ENCODE results near the gene SESN1. TPM values are rescaled to one million over a fixed set of nuclear protein-coding genes. Genes with fewer than 3 reads are reported as not detected.

SESN1 gene
- total RNA-seq, 1 donor from 2014 or later, result 27.1 TPM

DNA sequence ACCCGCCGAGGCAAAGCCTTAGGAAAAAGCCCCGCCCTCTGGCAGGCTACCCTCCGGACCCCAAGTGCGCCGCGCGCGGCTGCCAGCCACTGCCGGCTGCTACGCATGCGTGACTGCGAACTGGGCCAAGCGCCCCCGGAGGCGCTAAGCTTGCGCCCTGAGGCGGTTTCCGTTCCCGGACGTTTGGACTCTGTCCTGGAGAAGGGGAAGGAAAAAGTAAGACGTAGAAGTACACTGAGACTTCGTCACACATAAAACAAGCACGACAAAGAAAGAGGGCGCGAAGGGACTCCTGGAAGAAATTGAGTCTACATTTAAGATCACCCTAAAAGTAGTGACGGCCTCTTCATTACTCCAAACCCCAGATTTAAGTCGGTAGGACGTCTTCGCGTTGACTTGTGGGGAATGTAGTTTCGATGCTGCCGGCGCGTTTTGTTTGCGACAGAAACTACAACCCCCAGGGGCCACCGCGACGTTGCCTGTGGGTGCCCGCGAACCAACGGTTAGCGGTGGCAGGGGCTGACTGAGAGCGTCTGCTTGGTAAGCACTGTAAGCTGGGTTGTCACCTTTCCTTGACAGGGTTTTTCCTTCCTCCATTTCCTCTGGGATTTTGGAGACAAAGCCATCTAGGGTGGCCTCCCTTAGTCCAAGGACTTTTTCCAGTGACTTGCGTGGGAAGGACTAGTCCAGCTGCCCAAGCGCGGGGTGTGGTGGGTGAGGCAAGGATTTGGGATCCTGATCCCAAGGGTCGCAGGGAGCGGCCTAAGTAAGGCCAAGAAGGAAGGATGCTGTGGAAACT lies 589 bp upstream of the SESN1 start, which contains the start of gene CEP57L1:
Gene CEP57L1 (plus strand): TSS at position 472 of the 799 bp plus-strand sequence. CDS start 49,715 bp downstream, outside the sequence.
- Mint-ChIP-seq H3K36me3 (ENCODE audit: unreplicated experiment) (no peaks in the 10 kb centered on the region), H3K4me3 (ENCODE audit: unreplicated experiment) (peak within 1 kb of the TSS; percentile 94), H3K4me1 (ENCODE audit: low read depth, unreplicated experiment) (peaks cover 12% of the 10 kb centered on the region), H3K27me3 (ENCODE audit: unreplicated experiment) (peaks cover 8% of the 10 kb centered on the region), H3K27ac (ENCODE audit: unreplicated experiment) (peak within 1 kb of the TSS; percentile 95), H3K9me3 (ENCODE audit: unreplicated experiment) (peaks cover 9% of the 10 kb centered on the region)
- DNase-seq, result peak; percentile 100
- TF ChIP-seq, protein P1, sequence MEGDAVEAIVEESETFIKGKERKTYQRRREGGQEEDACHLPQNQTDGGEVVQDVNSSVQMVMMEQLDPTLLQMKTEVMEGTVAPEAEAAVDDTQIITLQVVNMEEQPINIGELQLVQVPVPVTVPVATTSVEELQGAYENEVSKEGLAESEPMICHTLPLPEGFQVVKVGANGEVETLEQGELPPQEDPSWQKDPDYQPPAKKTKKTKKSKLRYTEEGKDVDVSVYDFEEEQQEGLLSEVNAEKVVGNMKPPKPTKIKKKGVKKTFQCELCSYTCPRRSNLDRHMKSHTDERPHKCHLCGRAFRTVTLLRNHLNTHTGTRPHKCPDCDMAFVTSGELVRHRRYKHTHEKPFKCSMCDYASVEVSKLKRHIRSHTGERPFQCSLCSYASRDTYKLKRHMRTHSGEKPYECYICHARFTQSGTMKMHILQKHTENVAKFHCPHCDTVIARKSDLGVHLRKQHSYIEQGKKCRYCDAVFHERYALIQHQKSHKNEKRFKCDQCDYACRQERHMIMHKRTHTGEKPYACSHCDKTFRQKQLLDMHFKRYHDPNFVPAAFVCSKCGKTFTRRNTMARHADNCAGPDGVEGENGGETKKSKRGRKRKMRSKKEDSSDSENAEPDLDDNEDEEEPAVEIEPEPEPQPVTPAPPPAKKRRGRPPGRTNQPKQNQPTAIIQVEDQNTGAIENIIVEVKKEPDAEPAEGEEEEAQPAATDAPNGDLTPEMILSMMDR (IDR thresholded peaks at IDR 0.05; ENCODE audit: partially characterized antibody, unreplicated experiment), result no peak

DNA sequence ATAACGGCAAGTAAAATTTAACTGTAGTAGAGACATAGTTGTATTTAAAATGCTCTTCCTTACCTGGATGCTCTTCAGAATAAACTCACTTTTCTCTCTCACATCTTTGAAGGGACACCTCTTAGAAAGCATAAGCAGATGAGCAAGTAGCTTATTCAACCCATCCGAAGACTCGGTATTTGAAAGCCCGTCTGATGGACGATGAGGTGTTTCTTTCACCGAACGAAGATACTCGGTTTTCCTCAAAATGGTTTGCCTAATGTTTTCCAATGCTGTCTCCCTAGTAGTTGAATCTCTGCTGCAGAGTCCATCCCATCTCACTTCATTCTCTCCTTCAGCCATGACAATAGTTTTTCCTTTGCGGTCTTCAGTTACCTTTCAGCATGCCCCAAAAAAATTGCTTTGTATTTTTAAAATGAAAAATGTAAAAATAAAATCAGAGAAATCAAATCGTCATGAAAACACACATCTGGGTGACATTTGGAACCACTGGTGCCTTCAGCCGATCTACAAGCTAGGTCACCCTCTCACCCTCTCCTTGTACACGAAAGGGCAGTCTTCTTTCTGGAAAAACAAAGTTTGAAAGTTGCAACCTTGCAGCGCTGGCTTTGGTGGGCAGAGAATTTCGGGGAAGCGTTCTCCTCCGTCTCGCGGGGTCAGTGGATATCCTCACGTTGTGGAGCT lies 772 bp downstream of the SESN1 start:
- Mint-ChIP-seq H3K27ac (ENCODE audit: unreplicated experiment) (peak overlapping the region; percentile 78), H3K9me3 (ENCODE audit: unreplicated experiment) (peaks cover 7% of the 10 kb centered on the region), H3K36me3 (ENCODE audit: unreplicated experiment) (no peaks in the 10 kb centered on the region), H3K4me1 (ENCODE audit: low read depth, unreplicated experiment) (peaks cover 22% of the 10 kb centered on the region), H3K27me3 (ENCODE audit: unreplicated experiment) (peaks cover 8% of the 10 kb centered on the region), H3K4me3 (ENCODE audit: unreplicated experiment) (peak overlapping the region; percentile 90)
- no peak for DNase-seq
- TF ChIP-seq, protein P1 (IDR thresholded peaks at IDR 0.05; ENCODE audit: partially characterized antibody, unreplicated experiment), result no peak

DNA sequence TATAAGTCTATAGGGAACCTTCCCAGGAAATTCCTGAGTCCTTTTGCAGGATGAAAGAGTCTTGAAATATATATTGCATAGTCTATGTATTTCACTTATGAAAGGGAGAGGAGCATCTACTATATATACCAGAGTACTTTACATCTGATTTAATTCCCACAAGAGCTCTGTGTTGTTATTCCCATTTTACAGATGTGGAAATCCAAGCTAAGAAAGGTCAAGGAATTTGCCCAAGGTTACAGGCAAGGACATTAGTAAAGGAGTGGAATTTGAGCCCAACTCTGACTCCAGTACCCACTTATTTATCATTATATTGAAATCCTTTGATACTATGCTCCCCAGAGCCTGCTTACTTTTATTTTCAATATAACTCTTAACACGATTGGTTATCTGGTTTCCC lies 2.6 kb downstream of the SESN1 start:
- Mint-ChIP-seq H3K36me3 (ENCODE audit: unreplicated experiment) (no peaks in the 10 kb centered on the region), H3K4me3 (ENCODE audit: unreplicated experiment) (peak overlapping the region; percentile 79), H3K27me3 (ENCODE audit: unreplicated experiment) (peaks cover 8% of the 10 kb centered on the region), H3K27ac (ENCODE audit: unreplicated experiment) (no peak overlapping the region), H3K9me3 (ENCODE audit: unreplicated experiment) (peaks cover 7% of the 10 kb centered on the region), H3K4me1 (ENCODE audit: low read depth, unreplicated experiment) (peaks cover 30% of the 10 kb centered on the region)
- no peak for DNase-seq
- TF ChIP-seq, protein P1 (IDR thresholded peaks at IDR 0.05; ENCODE audit: partially characterized antibody, unreplicated experiment), result no peak

DNA sequence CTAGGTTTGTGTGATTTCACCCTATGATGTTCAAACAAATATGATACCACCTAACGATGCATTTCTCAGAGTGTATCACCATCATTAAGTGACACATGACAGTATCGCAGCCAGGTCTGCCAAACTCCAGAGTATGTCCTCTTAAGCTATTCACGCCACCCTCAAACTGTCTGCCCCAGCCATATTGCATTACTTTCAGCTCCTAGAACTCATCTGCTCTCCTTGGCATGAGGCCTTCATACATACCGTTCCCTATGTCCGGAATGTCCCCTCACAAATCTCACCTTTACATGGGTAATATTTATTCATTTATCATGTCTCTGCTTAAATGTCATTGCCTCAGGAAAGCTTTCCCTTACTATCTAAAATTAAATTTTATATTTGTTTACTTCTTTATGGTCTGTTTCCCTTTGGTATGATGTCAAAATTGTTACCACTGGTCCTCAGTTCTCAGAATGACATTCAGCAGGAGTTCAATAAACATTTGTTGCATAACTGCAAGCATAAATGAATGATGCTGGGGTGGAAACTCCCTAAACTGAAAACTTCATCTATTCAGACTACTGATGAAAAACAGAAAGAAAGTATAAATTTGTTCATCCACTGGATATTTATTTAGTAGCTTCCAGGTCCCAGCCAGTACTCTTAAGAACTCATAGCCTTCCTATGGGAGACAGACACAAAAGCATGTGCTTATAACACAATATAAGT lies 3.2 kb downstream of the SESN1 start:
- H3K4me3 Mint-ChIP-seq (ENCODE audit: unreplicated experiment), result peak overlapping the region; percentile 79
- no peak for DNase-seq
- peaks cover 30% of the 10 kb centered on the region for H3K4me1 Mint-ChIP-seq (ENCODE audit: low read depth, unreplicated experiment)
- peaks cover 7% of the 10 kb centered on the region for H3K9me3 Mint-ChIP-seq (ENCODE audit: unreplicated experiment)
- H3K36me3 Mint-ChIP-seq (ENCODE audit: unreplicated experiment), result no peaks in the 10 kb centered on the region
- H3K27ac Mint-ChIP-seq (ENCODE audit: unreplicated experiment), result no peak overlapping the region
- TF ChIP-seq, protein P1 (IDR thresholded peaks at IDR 0.05; ENCODE audit: partially characterized antibody, unreplicated experiment), result no peak
- H3K27me3 Mint-ChIP-seq (ENCODE audit: unreplicated experiment), result peaks cover 8% of the 10 kb centered on the region
